Prostate gland (tissue), 2 donors: ENCODE results near the gene KATNAL2.

Experiments
- POLR2A ChIP-seq: fragments of 450-650 bp; IDR thresholded peaks from one replicate; pipeline ENCODE4 v1.6.1; 2016; ENCODE audit warnings: antibody characterized with exemption, mild to moderate bottlenecking
- POLR2AphosphoS5 ChIP-seq: sonication (generic); formaldehyde crosslinking; IDR thresholded peaks from one replicate; pipeline ENCODE4 v1.6.1; 2017; ENCODE audit warnings: antibody characterized with exemption
- TF ChIP-seq, protein P1 (sequence below), 4 experiments: fragments of 200-600 bp in 2 of 4; fragments of 450-650 bp in 2 of 4; sonication (generic) in 2 of 4; IDR thresholded peaks; 1 replicate in 3 of 4; 2 replicates in 1 of 4; pipeline ENCODE4 v1.5.1; 2016 to 2019; ENCODE audit warnings: antibody characterized with exemption in 4 of 4, mild to moderate bottlenecking in 2 of 4, moderate library complexity in 2 of 4

DNA sequence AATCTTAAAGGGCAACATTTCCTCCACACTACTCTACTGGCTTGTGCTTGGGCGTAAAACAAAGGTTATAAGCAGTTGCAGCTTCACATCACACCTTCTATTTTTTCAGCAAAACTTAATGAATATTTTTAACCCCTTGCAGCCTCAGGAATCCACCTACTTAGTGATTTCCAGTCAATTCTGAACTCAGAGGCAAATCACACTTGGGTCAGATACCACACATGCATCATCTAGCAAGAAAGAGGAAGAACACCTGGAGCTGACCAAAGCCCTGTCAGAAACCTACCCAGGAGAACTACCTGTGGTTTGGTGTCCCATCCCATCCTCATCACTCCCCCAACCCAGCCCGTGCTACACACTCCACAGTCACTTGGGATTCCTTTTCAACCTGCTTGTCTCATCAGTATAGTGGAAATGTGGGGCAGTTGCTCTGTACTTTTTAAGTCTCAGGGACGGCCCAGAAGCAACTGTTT, 25.6 kb upstream of the KATNAL2 start:
- TF ChIP-seq POLR2AphosphoS5 (no peak), POLR2A (no peak)
- TF ChIP-seq, protein P1, sequence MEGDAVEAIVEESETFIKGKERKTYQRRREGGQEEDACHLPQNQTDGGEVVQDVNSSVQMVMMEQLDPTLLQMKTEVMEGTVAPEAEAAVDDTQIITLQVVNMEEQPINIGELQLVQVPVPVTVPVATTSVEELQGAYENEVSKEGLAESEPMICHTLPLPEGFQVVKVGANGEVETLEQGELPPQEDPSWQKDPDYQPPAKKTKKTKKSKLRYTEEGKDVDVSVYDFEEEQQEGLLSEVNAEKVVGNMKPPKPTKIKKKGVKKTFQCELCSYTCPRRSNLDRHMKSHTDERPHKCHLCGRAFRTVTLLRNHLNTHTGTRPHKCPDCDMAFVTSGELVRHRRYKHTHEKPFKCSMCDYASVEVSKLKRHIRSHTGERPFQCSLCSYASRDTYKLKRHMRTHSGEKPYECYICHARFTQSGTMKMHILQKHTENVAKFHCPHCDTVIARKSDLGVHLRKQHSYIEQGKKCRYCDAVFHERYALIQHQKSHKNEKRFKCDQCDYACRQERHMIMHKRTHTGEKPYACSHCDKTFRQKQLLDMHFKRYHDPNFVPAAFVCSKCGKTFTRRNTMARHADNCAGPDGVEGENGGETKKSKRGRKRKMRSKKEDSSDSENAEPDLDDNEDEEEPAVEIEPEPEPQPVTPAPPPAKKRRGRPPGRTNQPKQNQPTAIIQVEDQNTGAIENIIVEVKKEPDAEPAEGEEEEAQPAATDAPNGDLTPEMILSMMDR (IDR thresholded peaks at IDR 0.05) = no peak
